ENCODE measurements around the gene WNT3. TPM values are rescaled to one million over a fixed set of nuclear protein-coding genes. Genes with fewer than 3 reads are reported as not detected.
"Not testable (repeated sequence)": the region's sequence is repeated elsewhere in the genome, so short reads cannot be mapped to it uniquely, and the experiment has no call there.

WNT3 gene
- total RNA-seq, 4 donors from 2014 or later, result 0.83 to 10.1 (median 6.5) TPM

- DNase-seq, result peak in 2 of 3 donors; percentile 37 to 45
- TF ChIP-seq, protein P1, sequence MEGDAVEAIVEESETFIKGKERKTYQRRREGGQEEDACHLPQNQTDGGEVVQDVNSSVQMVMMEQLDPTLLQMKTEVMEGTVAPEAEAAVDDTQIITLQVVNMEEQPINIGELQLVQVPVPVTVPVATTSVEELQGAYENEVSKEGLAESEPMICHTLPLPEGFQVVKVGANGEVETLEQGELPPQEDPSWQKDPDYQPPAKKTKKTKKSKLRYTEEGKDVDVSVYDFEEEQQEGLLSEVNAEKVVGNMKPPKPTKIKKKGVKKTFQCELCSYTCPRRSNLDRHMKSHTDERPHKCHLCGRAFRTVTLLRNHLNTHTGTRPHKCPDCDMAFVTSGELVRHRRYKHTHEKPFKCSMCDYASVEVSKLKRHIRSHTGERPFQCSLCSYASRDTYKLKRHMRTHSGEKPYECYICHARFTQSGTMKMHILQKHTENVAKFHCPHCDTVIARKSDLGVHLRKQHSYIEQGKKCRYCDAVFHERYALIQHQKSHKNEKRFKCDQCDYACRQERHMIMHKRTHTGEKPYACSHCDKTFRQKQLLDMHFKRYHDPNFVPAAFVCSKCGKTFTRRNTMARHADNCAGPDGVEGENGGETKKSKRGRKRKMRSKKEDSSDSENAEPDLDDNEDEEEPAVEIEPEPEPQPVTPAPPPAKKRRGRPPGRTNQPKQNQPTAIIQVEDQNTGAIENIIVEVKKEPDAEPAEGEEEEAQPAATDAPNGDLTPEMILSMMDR (IDR thresholded peaks at IDR 0.05), result no peak
- TF ChIP-seq POLR2A (IDR thresholded peaks at IDR 0.05), result no peak
- peak overlapping the region; percentile 38 to 87 (median 66) for H3K27ac ChIP-seq
These were observed 45.8 kb downstream of the WNT3 start for GRCh38 chr17:46772475-46773220.

DNA sequence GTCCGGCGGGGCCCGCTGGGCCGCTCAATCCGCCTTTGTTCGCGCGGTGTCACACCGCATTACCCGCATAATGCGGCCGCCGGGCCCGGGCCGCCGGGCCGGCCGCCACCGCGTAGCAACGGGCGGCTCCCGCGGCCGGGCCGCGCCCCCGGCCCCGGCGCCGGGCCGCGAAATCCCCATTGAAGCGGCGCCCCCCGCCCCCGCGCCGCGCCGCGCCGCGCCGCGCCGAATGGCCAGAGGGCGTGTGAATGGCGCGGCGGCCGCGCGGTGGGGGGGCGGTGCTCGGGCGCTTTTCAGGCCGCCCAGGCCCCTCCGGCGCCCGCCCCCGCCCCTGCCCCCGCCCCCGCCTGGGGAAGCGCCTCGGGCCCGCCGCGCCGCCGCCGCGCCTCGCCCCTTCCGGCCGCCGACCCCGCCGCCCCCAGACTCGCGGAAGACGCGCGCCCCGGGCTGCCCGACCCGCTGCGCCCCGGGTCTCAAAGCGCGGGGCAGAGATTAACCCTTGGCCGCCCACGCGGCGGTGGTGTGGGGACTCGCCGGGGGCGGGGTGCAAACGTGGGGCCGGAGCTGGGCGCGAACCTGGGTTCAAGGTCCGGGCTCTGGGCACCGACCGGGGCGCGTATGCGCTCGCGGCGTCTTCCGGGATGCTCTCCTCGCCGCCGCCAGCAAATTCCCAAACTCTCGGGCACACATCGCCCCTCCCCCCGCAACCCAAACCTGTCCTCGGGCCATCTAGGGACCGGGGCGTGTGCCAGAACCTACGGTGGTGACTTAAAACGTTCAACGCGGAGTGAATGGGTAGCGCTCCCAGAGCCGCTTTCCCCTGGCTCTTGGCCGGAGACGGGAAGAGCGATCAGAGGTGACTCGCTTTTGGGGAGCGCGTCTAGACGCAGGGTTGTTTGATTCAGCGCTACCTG lies 46.7 kb downstream of the WNT3 start:
- Histone ChIP-seq H3K4me3 (peak overlapping the region; percentile 44 to 68 (median 64)), H3K36me3 (no peaks in the 10 kb centered on the region), H3K27me3 (peaks cover 0 to 6% of the 10 kb centered on the region in 2 donors), H3K4me1 (peaks cover 0 to 21% (median 13%) of the 10 kb centered on the region in 4 donors), H3K27ac (peak overlapping the region; percentile 62 to 87 (median 68)), H3K9me3 (no peaks in the 10 kb centered on the region)
- peak in 2 of 3 donors; percentile 73 to 81 for DNase-seq
- peak; percentile 50 to 57 for TF ChIP-seq POLR2A (IDR thresholded peaks at IDR 0.05)
- TF ChIP-seq, protein P1 (IDR thresholded peaks at IDR 0.05), result peak in 1 of 6 experiments; percentile 5

More at GRCh38 chr17:46772475-46773220, 45.8 kb downstream of the WNT3 start:
- Histone ChIP-seq H3K36me3 (no peaks in the 10 kb centered on the region), H3K4me3 (peak overlapping the region; percentile 44 to 68 (median 64)), H3K9me3 (no peaks in the 10 kb centered on the region), H3K4me1 (peaks cover 0 to 21% (median 13%) of the 10 kb centered on the region in 4 donors), H3K27me3 (peaks cover 0 to 6% of the 10 kb centered on the region in 2 donors)

DNA sequence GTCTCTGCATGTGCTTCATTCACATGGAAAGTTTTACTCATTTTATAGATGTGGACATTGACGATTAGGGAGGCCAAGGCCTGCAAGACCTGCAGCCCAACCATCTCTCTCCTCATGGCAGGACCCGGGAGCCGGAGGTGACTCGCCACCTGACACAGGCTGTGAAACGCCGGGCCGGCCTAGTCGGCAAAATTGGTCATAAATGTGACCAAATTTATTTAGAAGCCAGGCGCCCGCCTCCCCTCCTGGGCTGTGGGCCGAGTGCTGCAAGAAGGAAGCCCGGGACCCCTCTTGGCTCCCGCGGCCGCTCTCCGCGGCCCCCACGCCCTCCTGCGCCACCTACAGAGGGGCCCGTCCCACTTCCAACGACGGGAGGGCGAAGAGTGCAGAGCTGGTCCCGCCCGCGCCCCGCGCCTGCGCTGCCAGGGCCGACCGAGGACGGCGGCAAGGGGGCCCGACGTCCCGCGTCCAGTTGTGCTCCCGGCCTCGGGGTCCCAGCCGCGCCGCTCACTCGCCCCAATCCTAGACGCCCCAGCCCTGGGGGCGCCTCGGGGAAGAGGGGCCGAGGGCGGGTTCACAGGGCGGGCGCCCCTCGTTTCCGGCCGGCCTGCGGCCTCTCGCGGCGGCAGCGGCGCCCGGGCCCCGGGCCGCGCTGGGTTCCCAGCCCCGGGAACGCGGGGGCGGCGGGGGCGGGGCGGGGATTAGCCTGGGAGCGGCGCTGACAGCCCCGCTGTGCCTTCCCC lies 47.5 kb downstream of the WNT3 start:
- Histone ChIP-seq H3K9me3 (no peaks in the 10 kb centered on the region), H3K27ac (peak overlapping the region; percentile 62 to 87 (median 64)), H3K27me3 (peaks cover 0 to 6% of the 10 kb centered on the region in 2 donors), H3K4me3 (peak overlapping the region; percentile 38 to 68 (median 60)), H3K36me3 (no peaks in the 10 kb centered on the region), H3K4me1 (peaks cover 0 to 21% (median 13%) of the 10 kb centered on the region in 4 donors)
- peak; percentile 25 to 33 for TF ChIP-seq POLR2A (IDR thresholded peaks at IDR 0.05)
- TF ChIP-seq, protein P1 (IDR thresholded peaks at IDR 0.05), result peak in 1 of 6 experiments; percentile 27
- peak in 2 of 3 donors; percentile 67 to 72 for DNase-seq

DNA sequence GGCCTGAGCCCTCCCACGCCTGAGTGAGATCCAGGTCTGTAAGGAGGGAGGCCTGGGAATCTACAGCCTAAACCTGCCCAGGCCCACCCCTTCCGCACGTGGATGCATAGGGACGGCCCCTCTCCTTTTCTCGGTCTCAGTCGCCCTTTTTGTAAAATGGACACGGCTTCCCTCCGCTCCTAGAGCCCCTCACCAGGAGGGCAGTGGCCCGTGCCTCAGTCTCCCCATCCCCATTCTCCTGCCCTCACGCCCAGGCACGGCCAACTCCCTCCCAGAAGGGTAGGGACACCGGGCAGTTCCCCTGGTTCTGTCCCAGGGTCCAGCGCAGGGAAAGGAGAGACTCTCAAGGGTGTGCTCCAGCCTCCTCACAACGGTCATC lies 48.1 kb downstream of the WNT3 start:
- DNase-seq, result peak in 1 of 3 donors; percentile 46
- Histone ChIP-seq H3K4me3 (peak overlapping the region in 3 of 4 donors; percentile 57 to 68 (median 63)), H3K9me3 (no peaks in the 10 kb centered on the region), H3K36me3 (no peaks in the 10 kb centered on the region), H3K27ac (peak overlapping the region in 1 of 4 donors; percentile 87), H3K27me3 (peaks cover 0 to 6% of the 10 kb centered on the region in 2 donors), H3K4me1 (peaks cover 0 to 21% (median 13%) of the 10 kb centered on the region in 4 donors)
- no peak for TF ChIP-seq POLR2A (IDR thresholded peaks at IDR 0.05)

DNA sequence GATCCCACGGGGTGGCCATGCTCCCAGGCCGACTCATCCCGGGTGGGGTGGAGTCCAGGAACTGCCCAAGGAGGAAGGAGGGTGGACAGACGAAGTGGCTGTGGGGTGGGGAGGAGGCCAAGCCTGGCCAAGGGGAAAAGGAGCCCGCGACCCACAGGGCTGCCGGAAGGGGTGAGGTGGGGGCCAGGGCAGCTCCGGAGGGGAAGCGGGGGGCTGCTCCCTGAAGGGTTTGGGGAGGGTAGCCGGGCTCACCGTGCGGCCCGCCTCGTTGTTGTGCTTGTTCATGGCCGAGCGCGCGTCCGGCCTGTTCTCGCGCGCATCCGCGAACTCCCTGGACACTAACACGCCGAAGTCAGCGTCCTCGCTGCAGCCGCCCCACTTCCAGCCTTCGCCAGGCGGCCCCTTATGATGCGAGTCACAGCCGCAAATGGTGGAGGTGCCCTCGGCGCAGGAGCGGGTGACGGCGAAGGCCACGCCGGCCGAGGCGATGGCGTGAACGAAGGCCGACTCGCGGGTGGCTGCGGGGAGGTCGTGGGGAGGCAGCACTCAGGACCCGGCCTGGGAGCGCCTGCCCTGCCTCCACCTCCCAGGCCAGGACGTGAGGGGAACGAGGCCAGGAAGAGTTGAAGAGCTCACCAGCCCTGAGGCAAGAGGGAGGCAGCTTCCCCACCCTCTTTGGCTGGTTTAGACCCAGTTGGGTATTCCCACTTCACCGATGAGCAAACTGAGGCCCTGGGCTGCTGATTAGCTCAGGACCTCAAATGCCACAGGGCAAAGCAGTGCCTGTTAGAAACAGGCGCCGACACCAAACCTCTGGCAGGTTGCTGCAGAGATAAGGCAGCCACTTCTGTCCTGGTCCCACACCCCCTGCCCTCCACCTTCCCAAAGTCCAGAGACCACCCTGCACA lies 48.7 kb downstream of the WNT3 start:
- H3K36me3 ChIP-seq, result no peaks in the 10 kb centered on the region
- H3K4me3 ChIP-seq, result peak overlapping the region; percentile 5 to 39 (median 22)
- H3K27me3 ChIP-seq, result peaks cover 0 to 6% of the 10 kb centered on the region in 2 donors
- H3K27ac ChIP-seq, result no peak overlapping the region
- no peak for TF ChIP-seq POLR2A (IDR thresholded peaks at IDR 0.05)
- TF ChIP-seq, protein P1 (IDR thresholded peaks at IDR 0.05), result no peak
- H3K9me3 ChIP-seq, result no peaks in the 10 kb centered on the region
- peaks cover 0 to 21% (median 13%) of the 10 kb centered on the region in 4 donors for H3K4me1 ChIP-seq
- peak in 2 of 3 donors; percentile 46 to 50 for DNase-seq

GRCh38 chr17:46768896-46769295 lies 49.6 kb downstream of the WNT3 start:
- not testable (repeated sequence) for H3K27ac ChIP-seq

More at GRCh38 chr17:46768896-46769295, 49.6 kb downstream of the WNT3 start:
- peak in 1 of 3 donors; percentile 18 for DNase-seq
- H3K4me3 ChIP-seq, H3K27me3 ChIP-seq, H3K9me3 ChIP-seq, H3K36me3 ChIP-seq: not testable (repeated sequence)
- H3K4me1 ChIP-seq, result peaks cover 0 to 21% (median 13%) of the 10 kb centered on the region in 4 donors

Measured in Peyer's patch (tissue), 4 donors.